ENCODE data around the gene TASOR.

DNA sequence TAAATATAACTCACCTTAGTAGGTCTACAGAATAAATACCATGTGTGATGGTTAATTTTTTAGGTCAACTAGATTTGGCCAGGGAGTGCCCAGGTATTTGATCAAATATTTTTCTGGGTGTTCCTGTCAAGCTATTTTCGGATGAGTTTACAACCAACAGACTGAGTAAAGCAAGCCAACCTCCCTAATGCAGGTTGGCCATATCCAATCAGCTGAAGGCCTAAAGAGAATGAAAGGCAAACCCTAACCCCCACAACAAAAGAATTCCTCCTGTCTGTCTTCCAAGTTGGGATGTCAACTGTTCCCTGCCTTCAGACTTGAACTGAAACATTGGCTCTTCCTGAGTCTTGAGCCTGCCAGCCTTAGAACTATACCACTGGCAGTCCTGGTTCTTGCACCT, 28.6 kb downstream of the TASOR start:
- TF ChIP-seq, protein P1, sequence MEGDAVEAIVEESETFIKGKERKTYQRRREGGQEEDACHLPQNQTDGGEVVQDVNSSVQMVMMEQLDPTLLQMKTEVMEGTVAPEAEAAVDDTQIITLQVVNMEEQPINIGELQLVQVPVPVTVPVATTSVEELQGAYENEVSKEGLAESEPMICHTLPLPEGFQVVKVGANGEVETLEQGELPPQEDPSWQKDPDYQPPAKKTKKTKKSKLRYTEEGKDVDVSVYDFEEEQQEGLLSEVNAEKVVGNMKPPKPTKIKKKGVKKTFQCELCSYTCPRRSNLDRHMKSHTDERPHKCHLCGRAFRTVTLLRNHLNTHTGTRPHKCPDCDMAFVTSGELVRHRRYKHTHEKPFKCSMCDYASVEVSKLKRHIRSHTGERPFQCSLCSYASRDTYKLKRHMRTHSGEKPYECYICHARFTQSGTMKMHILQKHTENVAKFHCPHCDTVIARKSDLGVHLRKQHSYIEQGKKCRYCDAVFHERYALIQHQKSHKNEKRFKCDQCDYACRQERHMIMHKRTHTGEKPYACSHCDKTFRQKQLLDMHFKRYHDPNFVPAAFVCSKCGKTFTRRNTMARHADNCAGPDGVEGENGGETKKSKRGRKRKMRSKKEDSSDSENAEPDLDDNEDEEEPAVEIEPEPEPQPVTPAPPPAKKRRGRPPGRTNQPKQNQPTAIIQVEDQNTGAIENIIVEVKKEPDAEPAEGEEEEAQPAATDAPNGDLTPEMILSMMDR (IDR thresholded peaks at IDR 0.05) = no peak
- TF ChIP-seq POLR2A (IDR thresholded peaks at IDR 0.05) = no peak
- TF ChIP-seq EP300 (IDR thresholded peaks at IDR 0.05) = no peak

All from tibial nerve (tissue), 4 donors.